HepG2 (cell line): Measurements from ENCODE around the gene OSGIN1. TPM values are rescaled to one million over a fixed set of nuclear protein-coding genes. Genes with fewer than 3 reads are reported as not detected.
"Not testable (repeated sequence)": the region's sequence is repeated elsewhere in the genome, so short reads cannot be mapped to it uniquely, and the experiment has no call there.

Experiments used
- ATAC-seq: fragments of 200-7000 bp; cut with Tn5 transposase; 3 replicates; pipeline ENCODE4 v1.9.1; 2020; ENCODE audit warnings: mild to moderate bottlenecking, moderate library complexity
- BruUV-seq: library from RNA; stranded (reverse); fragments of 400-500 nt; replicated peaks from 2 replicates; lab custom pipeline; 2021; lab: Mats Ljungman, UMichigan
- CTCF ChIA-PET: fragments of 300-600 bp; formaldehyde crosslinking; extraction: SDS; loops from one replicate; lab custom pipeline; 2021; ENCODE audit warnings: low total read pairs, inconsistent platforms, low intra/inter-chr PET ratio; lab: Yijun Ruan, JAX
- POLR2A ChIA-PET: fragments of 350-600 bp; sonication (Branson Sonifier 250); formaldehyde crosslinking; loops from one replicate; lab custom pipeline; 2020; ENCODE audit warnings: antibody characterized with exemption, inconsistent platforms; lab: Yijun Ruan, JAX
- DNase-seq: peaks from one replicate; pipeline ENCODE4 v3.0.0-alpha.2; 2015; ENCODE audit warnings: low spot score
- FAIRE-seq: peaks from 3 replicates; lab custom pipeline; 2011; peaks lifted over from hg19 to GRCh38; lab: Jason Lieb, UNC
- H2AFZ ChIP-seq: one replicate; pipeline ENCODE4 v1.6.1; 2011; ENCODE audit warnings: low read length, inconsistent platforms
- H3K27ac ChIP-seq: fragments of 300-600 bp; 3 replicates; pipeline ENCODE4 v1.8.0; 2011; ENCODE audit warnings: mixed run types, mild to moderate bottlenecking, mixed read lengths, low read length, inconsistent platforms; ENCODE audit not compliant: insufficient read depth; ENCODE audit errors: extremely low read length
- H3K27me3 ChIP-seq, 2 experiments: fragments of 200-600 bp in 1 of 2; 2 replicates in 1 of 2; 3 replicates in 1 of 2; pipeline versions ENCODE4 v1.6.0 to v1.8.0; 2011; ENCODE audit warnings: low read length in 2 of 2, mild to moderate bottlenecking in 2 of 2, moderate library complexity in 2 of 2, inconsistent platforms in 1 of 2; ENCODE audit not compliant: insufficient read depth in 2 of 2, control insufficient read depth in 1 of 2
- H3K36me3 ChIP-seq, 2 experiments: fragments of 200-600 bp in 1 of 2; replicated peaks in 1 of 2; 2 replicates in 1 of 2; 3 replicates in 1 of 2; pipeline versions ENCODE4 v1.5.1 to v1.8.0; 2011; ENCODE audit warnings: low read length in 2 of 2, inconsistent platforms in 1 of 2; ENCODE audit not compliant: insufficient read depth in 2 of 2, control insufficient read depth in 1 of 2
- H3K4me1 ChIP-seq: 2 replicates; pipeline ENCODE4 v1.5.1; 2012; ENCODE audit warnings: low read length, inconsistent platforms; ENCODE audit not compliant: insufficient read depth
- H3K4me2 ChIP-seq: 2 replicates; pipeline ENCODE4 v1.6.0; 2011; ENCODE audit warnings: low read depth, low read length, inconsistent platforms
- H3K4me3 ChIP-seq, 3 experiments: fragments of 200-600 bp in 1 of 3; sonication (generic), shearing (Covaris generic) in 1 of 3; replicated peaks in 1 of 3; 2 replicates each; pipeline ENCODE4 v1.5.1; 2011 to 2016; ENCODE audit warnings: low read length in 3 of 3, inconsistent platforms in 2 of 3, low read depth in 2 of 3, mild to moderate bottlenecking in 2 of 3, control low read depth in 1 of 3, mixed read lengths in 1 of 3; ENCODE audit not compliant: insufficient read depth in 1 of 3
- H3K79me2 ChIP-seq: one replicate; pipeline ENCODE4 v1.6.1; 2011; ENCODE audit warnings: low read length, inconsistent platforms; ENCODE audit not compliant: insufficient read depth
- H3K9ac ChIP-seq: 2 replicates; pipeline ENCODE4 v1.6.0; 2011; ENCODE audit warnings: mild to moderate bottlenecking, low read depth, low read length, inconsistent platforms; ENCODE audit not compliant: insufficient read depth
- H3K9me3 ChIP-seq: 2 replicates; pipeline ENCODE4 v1.5.1; 2012; ENCODE audit warnings: mild to moderate bottlenecking, low read length
- H4K20me1 ChIP-seq: 2 replicates; pipeline ENCODE4 v1.6.0; 2011; ENCODE audit warnings: inconsistent platforms, mild to moderate bottlenecking, low read length, moderate library complexity; ENCODE audit not compliant: insufficient read depth
- CTCF ChIP-seq: sonication (generic); formaldehyde crosslinking; IDR thresholded peaks from 2 replicates; pipeline ENCODE4 v1.5.0; 2020; ENCODE audit warnings: mild to moderate bottlenecking, missing genetic modification reagents, moderate library complexity
- MXI1 ChIP-seq: IDR thresholded peaks from 3 replicates; pipeline ENCODE4 v1.6.1; 2012; ENCODE audit warnings: low read depth, low read length, inconsistent platforms, borderline replicate concordance
- WGBS: methylation state at CpG from one replicate; pipeline ENCODE4 v1.1.6; 2017; ENCODE audit warnings: low lambda C conversion rate; 5-methylcytosine and 5-hydroxymethylcytosine counted together
- in situ Hi-C: cut with HindIII; loops from 2 replicates; pipeline ENCODE4 v1.10.0; 2017; ENCODE audit warnings: low pct_unique_long_range_greater_than_20kb; ENCODE audit not compliant: extremely low pct_ligation_motif_present
- intact Hi-C: fragments of 100-400 bp; cut with micrococcal nuclease; formaldehyde crosslinking; loops from one replicate; pipeline ENCODE4 v1.10.0; 2022; ENCODE audit not compliant: unreplicated experiment
- polyA plus RNA-seq, 8 experiments: library from polyadenylated mRNA; depleted of rRNA in 3 of 8; stranded (reverse) in 7 of 8; unstranded in 1 of 8; fragments of >200 nt; fragmentation: Illumina TruSeq in 4 of 8; extraction: Trizol in 4 of 8; gene quantifications; 2 replicates each; pipeline versions ENCODE4 v1.2.1 to v1.2.3, GENCODE V29; 2011 to 2016; ENCODE audit warnings: low read depth in 4 of 8, missing spikeins in 1 of 8, mixed read lengths in 1 of 8; ENCODE audit not compliant: insufficient read depth in 1 of 8
- total RNA-seq, 5 experiments: library from RNA; depleted of rRNA; stranded (reverse); fragments of >200 nt; fragmentation: Illumina TruSeq; extraction: Trizol; gene quantifications; 2 replicates each; pipeline ENCODE4 v1.2.3, GENCODE V29; 2016; ENCODE audit warnings: low read depth in 1 of 5
- TF ChIP-seq, protein P1 (sequence below): fragments of 450-650 bp; IDR thresholded peaks from 2 replicates; pipeline ENCODE4 v1.6.1; 2016

Gene OSGIN1
- total and polyA plus RNA-seq, 2 of the 13 experiments (the other 11 are each of a cell fraction or from before 2014, with no cell fraction given), result 20.5 to 27.1 TPM

DNA sequence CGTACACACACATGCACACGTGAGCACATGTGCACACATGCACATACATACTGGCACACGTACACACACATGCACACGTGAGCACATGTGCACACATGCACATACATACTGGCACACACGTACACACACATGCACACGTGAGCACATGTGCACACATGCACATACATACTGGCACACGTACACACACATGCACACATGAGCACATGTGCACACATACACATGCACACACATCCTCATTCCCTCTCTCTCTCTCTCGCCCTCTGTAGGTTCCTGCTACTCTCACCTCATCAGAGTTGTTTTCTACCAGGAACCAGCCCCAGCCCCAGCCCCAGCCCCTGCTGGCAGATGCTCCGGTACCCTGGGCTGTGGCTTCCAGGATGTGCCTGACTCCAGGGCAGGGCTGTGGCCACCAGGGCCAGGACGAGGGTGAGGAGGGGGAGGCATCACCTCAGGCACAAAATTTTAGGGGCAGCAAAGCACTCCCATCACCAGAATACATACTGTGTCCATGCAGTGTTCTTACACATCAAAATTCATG is 2.1 kb upstream of the OSGIN1 start:
- intact Hi-C loops, result loop anchor here (5.0 to 10.0 kb wide), 2 partner anchors 126 to 226 kb away; no protein-coding TSS in a partner anchor
- H3K36me3 ChIP-seq, H3K9me3 ChIP-seq, H3K27me3 ChIP-seq, CTCF ChIA-PET, BruUV-seq, H3K9ac ChIP-seq, H2AFZ ChIP-seq, H3K4me3 ChIP-seq, FAIRE-seq, H3K27ac ChIP-seq: not testable (repeated sequence)
- DNase-seq (peak; percentile 53), ATAC-seq (peak; percentile 12)
- 48% methylated on average over 6 of the region's 10 CpGs for WGBS
- peak overlapping the region; percentile 30; the same call in 1 of the 2 replicates for H3K4me2 ChIP-seq
- H3K4me1 ChIP-seq, result peaks cover 84% of the 10 kb centered on the region
- peaks cover 21% of the 10 kb centered on the region for H3K79me2 ChIP-seq
- TF ChIP-seq, protein P1, sequence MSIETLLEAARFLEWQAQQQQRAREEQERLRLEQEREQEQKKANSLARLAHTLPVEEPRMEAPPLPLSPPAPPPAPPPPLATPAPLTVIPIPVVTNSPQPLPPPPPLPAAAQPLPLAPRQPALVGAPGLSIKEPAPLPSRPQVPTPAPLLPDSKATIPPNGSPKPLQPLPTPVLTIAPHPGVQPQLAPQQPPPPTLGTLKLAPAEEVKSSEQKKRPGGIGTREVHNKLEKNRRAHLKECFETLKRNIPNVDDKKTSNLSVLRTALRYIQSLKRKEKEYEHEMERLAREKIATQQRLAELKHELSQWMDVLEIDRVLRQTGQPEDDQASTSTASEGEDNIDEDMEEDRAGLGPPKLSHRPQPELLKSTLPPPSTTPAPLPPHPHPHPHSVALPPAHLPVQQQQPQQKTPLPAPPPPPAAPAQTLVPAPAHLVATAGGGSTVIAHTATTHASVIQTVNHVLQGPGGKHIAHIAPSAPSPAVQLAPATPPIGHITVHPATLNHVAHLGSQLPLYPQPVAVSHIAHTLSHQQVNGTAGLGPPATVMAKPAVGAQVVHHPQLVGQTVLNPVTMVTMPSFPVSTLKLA, result peak; percentile 58
- TF ChIP-seq MXI1 (0 out of 3 replicates have a peak, but pooled peaks have one; percentile 19), CTCF (peak; percentile 22; the same call in 1 of the 2 replicates)
- in situ Hi-C loops, result loop anchor here (25.0 kb wide), 1 partner anchor 236 kb away; the partner anchor contains the start of genes ADAD2 and TAF1C
- H4K20me1 ChIP-seq, result peaks cover 22% of the 10 kb centered on the region
- POLR2A ChIA-PET, result interaction anchor here (2.7 kb wide), 1 partner anchor 13 kb away, joined by 9 read pairs; no protein-coding TSS in a partner anchor
